ENCODE measurements around the gene RAB15.

RAB15 gene

GRCh38 chr14:64971943-64972791 is at the start of gene RAB15:
Gene RAB15, minus strand, starts transcription at chr14:64972336. Its CDS starts 260 bp downstream, at chr14:64972076.
- in situ Hi-C loops (cut with HindIII; ENCODE audit: low sequenced_read_pairs), result no loop called here

GRCh38 chr14:65019944-65020566 is 47.9 kb upstream of the RAB15 start:
- in situ Hi-C loops (cut with HindIII; ENCODE audit: low sequenced_read_pairs), result no loop called here

- in situ Hi-C loops (cut with HindIII; ENCODE audit: low sequenced_read_pairs), result no loop called here
Observed at GRCh38 chr14:65016471-65016870, 44.3 kb upstream of the RAB15 start.

GRCh38 chr14:65015391-65015790 is 43.3 kb upstream of the RAB15 start:
- in situ Hi-C loops (cut with HindIII; ENCODE audit: low sequenced_read_pairs), result no loop called here

- in situ Hi-C loops (cut with HindIII; ENCODE audit: low sequenced_read_pairs), result no loop called here
Observed at GRCh38 chr14:65012353-65012752, 40.2 kb upstream of the RAB15 start.

- in situ Hi-C loops (cut with HindIII; ENCODE audit: low sequenced_read_pairs), result no loop called here
Observed at GRCh38 chr14:65011538-65011937, 39.4 kb upstream of the RAB15 start.

GRCh38 chr14:65010211-65010931 is 38.2 kb upstream of the RAB15 start:
- in situ Hi-C loops (cut with HindIII; ENCODE audit: low sequenced_read_pairs), result no loop called here

- in situ Hi-C loops (cut with HindIII; ENCODE audit: low sequenced_read_pairs), result no loop called here
Observed at GRCh38 chr14:65007202-65007601, 35.1 kb upstream of the RAB15 start.

GRCh38 chr14:65006261-65006721 is 34.2 kb upstream of the RAB15 start:
- in situ Hi-C loops (cut with HindIII; ENCODE audit: low sequenced_read_pairs), result no loop called here

- in situ Hi-C loops (cut with HindIII; ENCODE audit: low sequenced_read_pairs), result no loop called here
Observed at GRCh38 chr14:65003394-65003793, 31.3 kb upstream of the RAB15 start.

GRCh38 chr14:65002586-65003210 is 30.6 kb upstream of the RAB15 start:
- in situ Hi-C loops (cut with HindIII; ENCODE audit: low sequenced_read_pairs), result no loop called here

- in situ Hi-C loops (cut with HindIII; ENCODE audit: low sequenced_read_pairs), result no loop called here
Observed at GRCh38 chr14:65001723-65002122, 29.6 kb upstream of the RAB15 start.

GRCh38 chr14:65000898-65001591 is 28.9 kb upstream of the RAB15 start:
- in situ Hi-C loops (cut with HindIII; ENCODE audit: low sequenced_read_pairs), result no loop called here

GRCh38 chr14:64998455-64998931 is 26.4 kb upstream of the RAB15 start:
- in situ Hi-C loops (cut with HindIII; ENCODE audit: low sequenced_read_pairs), result no loop called here

- in situ Hi-C loops (cut with HindIII; ENCODE audit: low sequenced_read_pairs), result no loop called here
Observed at GRCh38 chr14:64997108-64997794, 25.1 kb upstream of the RAB15 start.

- in situ Hi-C loops (cut with HindIII; ENCODE audit: low sequenced_read_pairs), result no loop called here
Observed at GRCh38 chr14:64995291-64995690, 23.2 kb upstream of the RAB15 start.

- in situ Hi-C loops (cut with HindIII; ENCODE audit: low sequenced_read_pairs), result no loop called here
Observed at GRCh38 chr14:64994540-64994939, 22.4 kb upstream of the RAB15 start.

GRCh38 chr14:64993266-64993930 is 21.3 kb upstream of the RAB15 start:
- in situ Hi-C loops (cut with HindIII; ENCODE audit: low sequenced_read_pairs), result no loop called here

- in situ Hi-C loops (cut with HindIII; ENCODE audit: low sequenced_read_pairs), result no loop called here
Observed at GRCh38 chr14:64992328-64992885, 20.3 kb upstream of the RAB15 start.

Data from endothelial cell of hepatic sinusoid (primary cell).